Stimulated activated CD4-positive, alpha-beta T cell treated with anti-CD3 and anti-CD28 coated beads, TNF-alpha, amount 100 ng/mL, for 48 hours (primary cell): ENCODE data around the gene PDLIM5.
A peak's percentile ranks its signal among the peaks of the same experiment; 100 is the strongest.
"Not testable (repeated sequence)": the region's sequence is repeated elsewhere in the genome, so short reads cannot be mapped to it uniquely, and the experiment has no call there.

ENCODE experiments used
- DNase-seq, 3 donors: peaks; one replicate each; pipeline ENCODE4 v3.0.0-alpha.2; 2020; ENCODE audit warnings: low read depth in 3 of 3

The PDLIM5 gene

GRCh38 chr4:94598758-94599157 is 147.0 kb downstream of the PDLIM5 start:
- DNase-seq, result no peak

- DNase-seq, result no peak
Measured at GRCh38 chr4:94603170-94603747, 151.5 kb downstream of the PDLIM5 start.

GRCh38 chr4:94605241-94605805 is 153.6 kb downstream of the PDLIM5 start:
- DNase-seq, result no peak

- DNase-seq, result no peak
Measured at GRCh38 chr4:94610145-94610544, 158.4 kb downstream of the PDLIM5 start.

- no peak for DNase-seq
Measured at GRCh38 chr4:94613248-94613647, 161.5 kb downstream of the PDLIM5 start.

- DNase-seq, result no peak
Measured at GRCh38 chr4:94615451-94615850, 163.7 kb downstream of the PDLIM5 start.

GRCh38 chr4:94621491-94622080 is 169.8 kb downstream of the PDLIM5 start:
- peak in 1 of 3 donors; percentile 7 for DNase-seq

- DNase-seq, result no peak
Measured at GRCh38 chr4:94623126-94623911, 171.6 kb downstream of the PDLIM5 start.

GRCh38 chr4:94626942-94627341 is 175.2 kb downstream of the PDLIM5 start:
- no peak for DNase-seq

GRCh38 chr4:94629058-94629457 is 177.3 kb downstream of the PDLIM5 start:
- not testable (repeated sequence) for DNase-seq

- no peak for DNase-seq
Measured at GRCh38 chr4:94629837-94630236, 178.1 kb downstream of the PDLIM5 start.

GRCh38 chr4:94634271-94634670 is 182.5 kb downstream of the PDLIM5 start:
- no peak for DNase-seq

- no peak for DNase-seq
Measured at GRCh38 chr4:94635177-94635576, 183.4 kb downstream of the PDLIM5 start.

GRCh38 chr4:94636004-94636403 is 184.3 kb downstream of the PDLIM5 start:
- DNase-seq, result no peak

- DNase-seq, result no peak
Measured at GRCh38 chr4:94639298-94639697, 187.6 kb downstream of the PDLIM5 start.

- no peak for DNase-seq
Measured at GRCh38 chr4:94640151-94640550, 188.4 kb downstream of the PDLIM5 start.

GRCh38 chr4:94641702-94642560 is 190.2 kb downstream of the PDLIM5 start:
- DNase-seq, result no peak

- DNase-seq, result no peak
Measured at GRCh38 chr4:94642561-94642866, 190.8 kb downstream of the PDLIM5 start.

GRCh38 chr4:94648699-94649098 is 197.0 kb downstream of the PDLIM5 start:
- no peak for DNase-seq

- no peak for DNase-seq
Measured at GRCh38 chr4:94649381-94650133, 197.8 kb downstream of the PDLIM5 start.

GRCh38 chr4:94650134-94650495 is 198.4 kb downstream of the PDLIM5 start:
- no peak for DNase-seq
